Kidney tubule cell (primary cell): Measurements from ENCODE around the gene ZIC5.

Experiments used
- DNase-seq: peaks from one replicate; pipeline ENCODE4 v3.0.0-alpha.2; 2018; ENCODE audit warnings: low spot score

Gene ZIC5

DNA sequence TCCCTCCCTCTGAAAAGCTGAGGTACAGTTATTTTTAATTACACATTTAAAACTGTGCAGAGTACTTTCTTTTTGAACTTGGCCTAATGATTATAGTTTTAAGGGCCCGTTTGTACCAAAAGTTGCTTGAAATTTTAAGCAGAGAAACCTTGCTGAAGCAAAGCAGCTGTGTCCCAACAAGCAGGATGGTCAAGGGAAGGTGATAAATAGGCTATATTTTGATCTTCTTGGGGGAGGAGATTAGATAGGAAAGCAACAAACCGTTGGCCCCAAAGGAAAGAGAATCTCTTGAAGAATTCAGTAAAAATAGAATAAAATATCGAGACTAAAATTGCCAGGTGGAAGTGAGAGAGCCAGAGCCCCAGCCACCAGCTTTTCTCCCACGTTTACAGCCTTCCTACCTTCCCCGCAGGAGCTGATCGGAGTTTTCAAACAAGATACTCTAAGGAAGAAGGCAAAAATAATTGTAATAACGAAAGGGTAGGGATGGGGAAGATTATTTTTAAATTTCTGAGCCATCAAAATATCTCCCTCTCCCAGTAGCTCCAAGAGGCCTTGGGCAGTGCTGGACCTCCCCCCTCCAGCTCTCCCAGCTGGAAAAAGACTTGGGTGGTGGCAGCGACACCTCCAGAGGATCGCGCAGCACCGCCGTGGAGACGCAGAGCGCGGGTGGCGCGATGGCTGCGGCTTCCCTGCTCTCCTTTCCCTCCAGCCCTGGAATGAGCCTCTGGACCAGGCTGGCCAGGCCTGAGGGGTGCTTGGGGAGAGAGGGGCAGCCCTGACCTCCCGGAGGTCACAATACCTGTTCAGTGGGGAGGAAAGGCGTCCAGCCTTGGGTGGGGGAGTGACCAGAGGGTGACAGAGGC, 15.8 kb upstream of the ZIC5 start:
- DNase-seq: no peak

DNA sequence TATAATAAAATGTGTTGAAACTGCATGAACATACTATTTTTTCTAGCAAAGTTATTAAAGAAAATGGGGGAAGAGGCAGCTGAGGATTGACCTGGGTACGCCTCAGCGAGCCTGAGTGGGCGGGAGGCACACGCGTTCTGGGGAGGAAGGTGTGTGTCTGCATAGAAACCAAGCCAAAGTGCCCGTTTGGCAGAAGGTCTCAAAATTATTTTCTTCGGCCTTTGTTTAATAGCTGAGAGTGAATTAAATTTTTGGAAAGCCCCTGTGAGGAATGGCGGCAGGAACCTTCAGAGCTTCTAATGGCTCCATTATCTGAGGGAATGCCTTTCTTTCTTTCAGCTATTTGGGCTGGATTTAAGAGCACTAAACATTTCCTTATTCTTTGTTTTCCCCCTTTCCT, 15.2 kb upstream of the ZIC5 start:
- DNase-seq: no peak

DNA sequence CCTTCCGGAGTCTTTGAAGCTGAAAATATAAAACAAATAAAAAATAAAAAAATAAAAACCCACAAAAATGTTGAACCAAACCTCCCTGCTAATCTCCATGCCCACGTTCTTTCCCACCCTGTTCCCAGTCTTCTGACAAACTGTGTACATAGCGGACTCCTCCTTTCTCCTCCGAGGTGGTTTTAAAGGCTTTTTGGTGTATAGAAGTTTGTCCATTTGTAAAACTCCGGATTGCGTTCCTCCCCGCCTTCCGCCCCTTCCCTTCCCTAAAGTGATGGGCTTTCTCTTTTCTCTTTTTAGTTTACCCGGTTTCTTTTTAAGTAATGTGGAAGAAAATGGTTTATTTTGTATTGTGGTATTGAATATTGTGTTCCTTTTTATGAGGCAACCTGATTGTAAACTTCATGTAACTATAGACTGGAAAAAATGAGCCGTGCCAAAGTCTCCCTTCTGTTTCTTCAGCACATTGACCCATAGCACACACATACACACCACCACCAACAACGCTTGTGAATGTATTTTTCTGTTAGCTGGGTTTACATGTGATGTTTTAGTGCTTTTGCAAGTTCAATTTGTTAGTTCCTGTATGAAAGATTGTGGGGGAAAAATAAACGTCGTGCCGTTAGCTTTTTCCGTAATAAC, 14.4 kb upstream of the ZIC5 start:
- no peak for DNase-seq

DNA sequence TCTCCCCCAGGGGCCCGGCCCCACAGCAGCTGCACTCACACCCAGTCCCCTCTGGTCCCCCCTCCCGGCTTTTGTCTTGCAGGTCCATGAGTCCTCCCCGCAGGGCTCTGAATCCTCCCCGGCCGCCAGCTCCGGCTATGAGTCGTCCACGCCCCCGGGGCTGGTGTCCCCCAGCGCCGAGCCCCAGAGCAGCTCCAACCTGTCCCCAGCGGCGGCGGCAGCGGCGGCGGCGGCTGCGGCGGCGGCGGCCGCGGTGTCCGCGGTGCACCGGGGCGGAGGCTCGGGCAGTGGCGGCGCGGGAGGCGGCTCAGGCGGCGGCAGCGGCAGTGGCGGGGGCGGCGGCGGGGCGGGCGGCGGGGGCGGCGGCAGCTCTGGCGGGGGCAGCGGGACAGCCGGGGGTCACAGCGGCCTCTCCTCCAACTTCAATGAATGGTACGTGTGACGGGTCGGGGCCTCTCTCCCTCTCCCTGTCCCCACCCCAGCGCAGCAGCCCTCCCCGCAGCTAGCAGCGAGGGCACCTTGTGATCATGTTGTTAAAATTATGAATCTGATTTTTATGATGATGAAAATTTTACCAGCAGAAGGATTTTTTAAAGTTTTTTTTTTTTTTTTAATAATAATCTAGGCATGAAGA, 13.8 kb upstream of the ZIC5 start:
- no peak for DNase-seq

DNA sequence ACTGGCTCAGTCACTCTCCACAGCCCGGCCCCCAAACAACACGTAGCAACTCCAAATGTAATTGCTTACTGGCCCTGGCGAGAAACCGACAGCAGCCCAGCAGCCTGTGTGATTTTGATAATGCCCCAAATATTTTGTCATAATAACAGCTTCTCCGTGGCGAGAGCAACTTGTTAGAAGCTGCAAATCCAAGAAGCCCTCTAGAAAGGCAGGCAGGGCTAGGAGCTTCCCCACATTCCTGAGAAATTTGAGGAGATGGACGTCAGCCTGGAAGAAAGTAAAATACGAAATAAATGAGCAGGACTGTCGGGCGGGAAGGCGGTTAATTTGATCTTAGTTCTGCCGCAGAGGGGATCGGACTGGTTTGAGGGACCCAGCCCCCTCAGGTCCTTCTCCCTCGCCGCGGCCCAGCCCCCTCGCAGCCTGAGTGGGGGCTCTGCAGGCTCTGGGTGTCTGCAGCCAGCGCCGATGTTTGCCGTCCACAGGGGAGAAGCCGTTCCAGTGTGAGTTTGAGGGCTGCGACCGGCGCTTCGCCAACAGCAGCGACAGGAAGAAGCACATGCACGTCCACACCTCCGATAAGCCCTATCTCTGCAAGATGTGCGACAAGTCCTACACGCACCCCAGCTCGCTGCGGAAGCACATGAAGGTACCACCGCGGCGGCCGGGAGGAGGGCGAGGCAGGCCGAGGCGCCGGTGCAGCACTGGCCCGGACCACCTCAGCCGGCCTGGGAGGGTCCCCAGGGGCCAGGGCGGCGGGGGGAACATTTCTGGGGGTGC, 13.1 kb upstream of the ZIC5 start:
- DNase-seq: no peak

DNA sequence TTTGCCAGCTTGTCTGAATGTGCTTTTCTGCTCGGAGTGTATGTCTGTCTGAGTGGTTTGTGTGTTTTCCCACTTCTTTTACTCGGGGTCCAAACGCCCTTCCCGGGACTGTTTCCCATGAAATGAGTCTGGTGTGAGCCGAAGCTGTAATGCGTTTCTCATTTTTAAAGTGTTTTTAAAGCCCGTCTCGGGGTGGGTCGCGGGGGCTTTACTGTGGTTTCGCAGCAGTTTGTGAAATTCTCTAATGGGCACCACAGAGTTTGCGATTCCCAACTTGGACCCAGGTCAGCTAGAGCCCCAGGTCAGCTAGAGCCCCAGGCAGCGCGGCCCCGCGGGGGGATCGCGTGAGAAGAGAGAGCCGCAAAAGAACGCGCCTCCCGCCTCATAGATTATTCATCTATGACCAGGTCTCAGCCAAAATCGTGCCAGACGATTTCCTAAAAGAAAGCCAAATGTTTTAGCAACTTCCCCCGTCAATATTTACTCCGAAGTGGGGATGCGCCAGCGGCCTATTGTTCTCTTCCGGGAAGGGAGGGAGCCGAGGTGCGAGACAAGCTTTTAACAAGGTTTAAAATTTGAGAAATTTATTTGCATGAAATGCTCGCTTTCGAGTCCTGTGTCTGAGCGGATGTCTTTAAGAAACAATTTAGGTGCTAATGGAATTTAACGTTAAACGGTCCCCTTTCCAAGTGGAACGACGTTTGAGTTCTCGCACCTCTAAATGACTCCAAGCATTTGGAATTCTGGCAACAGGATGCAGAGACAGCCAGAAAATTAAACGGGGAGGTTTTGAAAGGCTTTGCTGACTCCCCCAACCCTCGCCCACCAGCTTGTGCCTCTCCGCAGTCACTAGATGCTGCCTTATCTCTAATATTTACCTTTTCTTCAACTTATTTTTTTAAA, 12.2 kb upstream of the ZIC5 start:
- no peak for DNase-seq

DNA sequence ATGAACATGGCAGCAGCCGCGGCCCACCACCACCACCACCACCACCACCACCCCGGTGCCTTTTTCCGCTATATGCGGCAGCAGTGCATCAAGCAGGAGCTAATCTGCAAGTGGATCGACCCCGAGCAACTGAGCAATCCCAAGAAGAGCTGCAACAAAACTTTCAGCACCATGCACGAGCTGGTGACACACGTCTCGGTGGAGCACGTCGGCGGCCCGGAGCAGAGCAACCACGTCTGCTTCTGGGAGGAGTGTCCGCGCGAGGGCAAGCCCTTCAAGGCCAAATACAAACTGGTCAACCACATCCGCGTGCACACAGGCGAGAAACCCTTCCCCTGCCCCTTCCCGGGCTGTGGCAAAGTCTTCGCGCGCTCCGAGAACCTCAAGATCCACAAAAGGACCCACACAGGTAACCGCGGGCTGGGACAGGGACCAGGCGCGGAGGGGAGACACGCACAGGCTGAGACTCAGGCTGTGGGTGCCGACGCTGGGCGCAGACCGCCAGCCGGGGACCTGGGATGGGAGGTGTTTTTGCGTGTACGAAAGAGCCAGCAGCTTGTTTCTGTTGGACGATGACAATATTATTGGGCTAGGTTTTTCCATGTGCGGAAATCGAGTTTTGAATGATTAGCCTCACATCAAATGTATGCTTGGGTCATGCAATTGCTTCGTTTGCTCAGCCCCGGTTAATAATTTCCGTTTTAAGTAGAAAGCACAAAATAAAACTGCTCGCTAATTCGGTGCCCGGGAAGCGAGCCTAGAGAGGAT, 11.3 kb upstream of the ZIC5 start:
- DNase-seq: no peak

DNA sequence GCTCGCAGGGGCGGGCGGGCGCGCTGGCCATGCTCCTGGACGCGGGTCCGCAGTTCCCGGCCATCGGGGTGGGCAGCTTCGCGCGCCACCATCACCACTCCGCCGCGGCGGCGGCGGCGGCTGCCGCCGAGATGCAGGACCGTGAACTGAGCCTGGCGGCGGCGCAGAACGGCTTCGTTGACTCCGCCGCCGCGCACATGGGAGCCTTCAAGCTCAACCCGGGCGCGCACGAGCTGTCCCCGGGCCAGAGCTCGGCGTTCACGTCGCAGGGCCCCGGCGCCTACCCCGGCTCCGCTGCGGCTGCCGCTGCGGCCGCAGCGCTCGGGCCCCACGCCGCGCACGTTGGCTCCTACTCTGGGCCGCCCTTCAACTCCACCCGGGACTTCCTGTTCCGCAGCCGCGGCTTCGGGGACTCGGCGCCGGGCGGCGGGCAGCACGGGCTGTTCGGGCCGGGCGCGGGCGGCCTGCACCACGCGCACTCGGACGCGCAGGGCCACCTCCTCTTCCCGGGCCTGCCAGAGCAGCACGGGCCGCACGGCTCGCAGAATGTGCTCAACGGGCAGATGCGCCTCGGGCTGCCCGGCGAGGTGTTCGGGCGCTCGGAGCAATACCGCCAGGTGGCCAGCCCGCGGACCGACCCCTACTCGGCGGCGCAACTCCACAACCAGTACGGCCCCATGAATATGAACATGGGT, 10.6 kb upstream of the ZIC5 start:
- peak; percentile 41 for DNase-seq

DNA sequence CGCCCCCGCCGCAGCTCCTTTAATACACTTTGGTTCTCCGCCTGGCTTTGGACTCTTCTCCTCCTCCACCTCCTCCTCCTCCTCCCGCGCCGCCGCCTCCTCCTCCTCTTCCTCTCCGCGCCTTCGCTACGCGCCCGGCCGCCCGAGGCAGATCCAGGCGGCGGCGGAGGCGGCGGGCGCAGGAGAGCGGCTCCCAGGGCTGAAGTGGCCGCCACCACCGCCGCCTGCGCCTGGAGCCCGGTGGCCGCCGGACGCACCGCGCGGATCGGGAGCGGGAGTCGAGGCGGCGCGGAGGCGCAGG, 10.1 kb upstream of the ZIC5 start, which contains the start of gene ZIC2:
Gene ZIC2, plus strand, starts transcription at position 50 of the 301 bp plus-strand sequence. CDS start 281 bp downstream, outside the sequence.
- DNase-seq: peak; percentile 23

DNA sequence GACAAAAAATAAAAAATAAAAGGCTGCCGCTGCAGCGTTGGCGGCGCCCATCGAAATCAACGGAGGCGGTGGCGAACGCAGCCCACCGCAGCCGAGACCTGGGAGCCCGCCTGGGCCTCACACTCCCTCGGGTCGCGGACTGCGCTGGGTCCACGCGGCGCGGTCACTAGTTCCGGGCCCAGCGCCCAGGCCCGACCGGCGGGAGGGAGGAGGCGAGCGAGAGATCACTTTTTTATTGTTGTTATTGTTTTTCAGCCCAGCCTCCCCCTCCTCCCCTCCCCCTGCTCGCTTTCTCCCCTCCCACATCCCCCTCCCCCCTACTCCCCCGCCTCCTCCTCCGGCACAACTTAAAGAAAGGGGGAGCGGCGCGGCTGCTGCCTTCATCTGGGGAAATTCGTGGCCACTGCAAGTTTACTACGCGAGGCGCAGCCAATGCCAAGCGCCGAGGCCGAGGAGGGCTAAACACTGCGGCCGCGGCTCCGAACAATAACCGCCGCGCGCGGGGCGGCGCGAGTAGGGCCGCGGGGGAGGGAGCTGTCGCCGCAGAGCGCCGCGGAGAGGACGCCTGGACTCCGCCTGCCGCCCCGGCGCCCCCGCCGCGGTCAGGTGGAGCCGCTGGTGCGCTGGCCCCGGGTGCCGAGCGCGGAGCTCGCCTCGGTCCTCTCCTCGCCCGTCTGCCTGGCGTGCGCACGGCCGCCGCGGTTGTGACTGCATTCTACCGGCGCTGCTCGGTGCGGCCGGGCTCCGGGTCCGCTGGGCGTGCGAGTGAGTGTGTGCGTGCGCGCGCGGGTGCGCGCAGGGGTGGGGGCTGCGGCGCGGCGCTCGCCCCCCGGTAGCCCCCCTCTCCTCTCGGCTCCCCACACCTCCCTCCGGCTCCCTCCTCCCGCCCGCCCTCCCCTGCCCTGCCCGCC, 9.5 kb upstream of the ZIC5 start:
- peak; percentile 37 for DNase-seq

DNA sequence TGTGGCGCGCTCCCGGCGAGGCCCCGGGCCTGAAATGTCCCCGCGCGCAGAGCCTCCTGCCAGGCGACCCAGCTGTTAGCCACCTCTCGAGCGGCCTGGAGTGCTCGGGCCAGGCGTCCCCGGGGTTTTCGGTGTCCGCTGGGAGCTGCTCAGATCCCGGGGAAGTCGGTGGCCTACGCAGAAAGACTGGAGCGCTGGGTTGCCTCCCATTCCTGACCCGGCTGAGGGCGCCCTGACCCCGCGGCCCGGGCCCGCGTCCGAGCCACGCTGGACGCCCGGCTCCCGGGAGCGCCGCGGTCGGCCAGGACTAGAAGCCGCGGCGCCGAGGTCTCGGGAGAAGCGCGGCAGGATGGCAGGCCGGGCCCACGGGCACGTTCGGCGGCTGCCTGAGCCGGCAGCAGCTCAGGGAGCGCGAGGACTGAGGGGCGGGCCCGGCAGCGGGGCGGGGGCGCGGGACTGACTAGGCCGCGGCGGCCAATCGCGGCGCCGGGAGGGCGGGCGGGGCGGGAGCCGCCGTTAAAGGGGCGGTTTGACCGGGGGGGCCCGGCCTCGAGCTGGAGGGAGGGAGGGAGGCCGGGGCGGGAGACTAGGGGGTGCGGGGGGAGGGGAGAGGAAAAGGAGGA, 8.7 kb upstream of the ZIC5 start:
- DNase-seq: peak; percentile 65

DNA sequence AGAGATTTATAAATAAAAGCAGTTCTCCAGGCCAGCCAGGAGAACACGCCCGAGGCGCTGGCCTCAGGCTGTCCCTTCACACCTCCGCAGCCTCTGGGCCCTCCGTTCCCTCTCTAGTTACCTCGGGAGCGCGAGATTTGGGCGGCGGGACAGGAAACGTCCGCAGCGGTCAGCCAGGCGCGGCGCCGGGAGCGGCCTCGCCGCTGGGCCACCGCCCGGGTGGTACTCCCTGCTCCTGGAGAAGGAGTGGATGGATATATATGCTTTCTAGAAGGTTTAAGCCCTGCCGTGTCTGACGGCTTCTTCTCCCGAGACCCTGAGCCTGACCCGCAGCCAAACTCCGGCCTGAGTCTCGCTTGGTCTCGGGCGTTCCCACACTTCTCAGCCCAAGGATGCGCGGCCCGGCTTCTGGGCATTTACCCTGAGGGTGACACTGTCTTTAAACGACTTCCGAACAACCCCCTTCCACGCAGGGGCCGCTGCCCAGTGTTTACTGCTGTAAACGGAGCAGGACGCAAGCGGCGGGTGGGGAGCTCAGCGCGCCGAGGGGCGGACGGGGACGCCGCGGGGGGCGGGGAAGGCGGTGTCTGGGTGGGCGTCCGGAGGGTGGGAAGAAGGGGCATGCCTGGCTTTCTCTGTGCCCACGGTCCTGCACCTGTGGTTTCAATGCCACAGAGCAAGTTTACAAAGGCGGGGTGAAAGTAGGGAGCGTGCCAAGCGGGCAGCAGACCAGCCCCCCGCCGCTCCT, 8.1 kb upstream of the ZIC5 start:
- DNase-seq: peak; percentile 17

DNA sequence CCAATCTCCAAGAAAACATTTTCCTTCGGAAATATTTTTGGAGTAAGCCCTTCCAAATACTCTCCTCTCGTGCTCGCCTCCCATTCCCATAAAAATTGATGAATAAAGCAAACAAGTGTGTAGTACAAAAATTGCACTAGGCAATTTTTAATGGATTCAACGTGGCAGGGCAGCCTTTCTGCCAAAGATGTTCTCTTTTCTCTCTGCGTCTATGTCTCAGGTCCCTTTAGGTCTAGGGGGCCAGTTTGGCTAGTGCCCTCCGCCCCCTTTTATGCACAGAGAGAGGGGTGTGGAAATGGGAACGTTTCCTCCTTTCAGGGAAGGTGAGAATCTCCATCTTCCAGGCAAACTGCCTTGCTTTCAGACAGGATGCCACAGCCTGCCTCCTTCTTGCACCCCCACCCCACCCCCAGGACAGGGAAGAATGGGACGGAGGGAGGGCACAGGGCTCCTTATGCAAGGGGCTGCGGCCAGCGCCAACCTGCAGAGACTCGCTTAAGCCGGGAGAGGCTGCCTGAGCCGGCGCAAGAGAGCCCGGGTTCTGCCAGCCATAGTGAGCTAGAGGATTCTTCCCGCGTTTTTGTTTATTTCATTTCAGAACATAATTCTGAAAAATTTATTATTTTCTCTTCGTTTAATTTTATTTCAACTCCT, 7.4 kb upstream of the ZIC5 start:
- no peak for DNase-seq

DNA sequence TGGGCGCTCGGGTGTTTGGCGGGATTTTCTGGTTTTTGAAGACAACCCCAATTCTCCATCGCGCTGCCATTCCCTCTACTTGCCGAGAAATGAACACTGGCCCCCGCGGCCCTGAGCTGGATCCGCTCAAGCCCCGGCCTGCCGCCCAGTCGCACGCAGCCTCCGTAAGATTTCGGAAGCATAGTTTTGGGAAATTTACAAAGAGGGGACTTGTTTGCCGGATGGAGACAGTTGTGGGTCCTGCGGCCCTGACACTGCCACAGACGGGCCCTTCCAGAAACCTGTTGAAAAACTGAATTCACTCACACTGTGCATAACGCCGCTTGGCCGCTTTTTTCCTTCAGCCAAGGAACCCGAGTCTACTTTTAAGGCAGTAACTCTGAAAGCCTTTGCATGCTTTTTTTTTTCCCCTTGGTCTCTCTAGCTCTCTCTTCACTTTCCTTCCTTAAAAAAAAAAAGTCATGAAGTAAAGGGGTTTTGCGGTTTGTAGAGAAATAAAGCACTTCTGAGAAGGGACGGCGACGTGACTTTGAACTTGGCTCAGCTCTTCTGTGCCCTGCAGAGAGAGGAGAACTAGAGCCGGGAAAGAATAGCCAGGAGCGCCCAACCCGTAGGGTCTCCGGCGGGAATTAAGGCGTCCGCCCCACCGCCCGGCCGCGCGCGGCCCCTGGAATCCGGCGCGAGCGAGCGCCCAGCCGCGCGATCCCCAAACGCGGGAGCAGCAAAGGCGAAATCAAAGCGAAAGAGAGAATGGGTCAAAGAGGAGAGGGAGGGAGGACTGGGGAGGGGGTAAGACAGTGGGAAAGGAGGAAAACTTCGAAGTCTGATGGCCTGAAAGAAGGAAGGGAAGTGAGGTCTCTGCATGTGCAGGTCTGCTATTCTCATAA, 6.6 kb upstream of the ZIC5 start:
- no peak for DNase-seq

DNA sequence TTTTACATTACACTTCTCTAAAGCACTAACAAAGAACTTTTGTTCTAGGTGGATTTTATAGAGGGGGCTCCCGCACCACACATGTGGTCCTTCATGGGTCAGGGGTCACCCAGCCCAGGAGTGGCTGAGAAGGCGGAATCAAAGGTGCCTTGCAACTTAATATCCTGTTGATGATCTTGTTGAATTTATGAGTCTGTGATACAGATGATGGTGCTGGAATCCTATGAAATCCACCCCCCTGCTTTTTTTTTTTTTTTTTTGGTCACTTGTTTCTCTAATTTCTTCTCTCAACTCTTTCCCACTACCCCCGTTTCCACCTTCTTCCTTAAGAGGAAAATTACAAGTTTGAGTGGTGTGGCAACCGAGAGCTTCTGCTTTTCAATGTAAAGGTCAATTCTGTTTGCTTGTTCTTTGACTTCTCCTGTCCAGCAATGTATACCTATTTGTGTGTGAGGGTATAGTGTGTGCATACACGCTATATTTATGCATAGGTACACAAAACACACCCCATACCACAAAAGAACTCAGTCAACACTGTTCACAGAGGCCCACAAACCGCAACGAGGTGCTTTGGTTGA, 5.9 kb upstream of the ZIC5 start:
- no peak for DNase-seq

DNA sequence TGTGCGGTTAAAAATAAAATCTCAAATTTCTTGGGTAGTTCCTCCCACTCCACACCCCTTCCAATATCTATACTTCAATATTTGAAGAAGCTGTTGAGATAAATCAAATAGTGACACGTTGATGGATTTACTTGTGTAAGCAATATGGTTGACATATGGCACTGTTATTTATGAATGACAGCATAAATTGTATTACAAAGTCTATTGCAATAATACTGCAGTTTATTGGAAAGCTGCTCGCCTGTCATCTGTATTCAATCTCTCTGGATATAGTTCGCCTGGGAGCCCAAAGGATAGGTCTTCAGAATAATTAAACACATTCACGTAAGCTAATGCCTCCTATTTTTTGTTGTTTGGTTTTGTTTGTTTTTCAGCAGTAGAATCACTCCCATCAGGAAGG, 5.0 kb upstream of the ZIC5 start:
- no peak for DNase-seq
